HG02642 (cell line): Measurements from ENCODE around the gene MAP7D2.

Experiments
- ATAC-seq: cut with Tn5 transposase; IDR thresholded peaks from one replicate; pipeline ENCODE4 v1.9.1; 2021; ENCODE audit warnings: mild to moderate bottlenecking; ENCODE audit not compliant: unreplicated experiment, poor library complexity

Gene MAP7D2

GRCh38 chrX:19987856-19988255 lies 128.9 kb downstream of the MAP7D2 start:
- ATAC-seq: no peak

- no peak for ATAC-seq
These were observed 130.2 kb downstream of the MAP7D2 start for GRCh38 chrX:19986531-19986930.

GRCh38 chrX:19981947-19982346 lies 134.8 kb downstream of the MAP7D2 start:
- ATAC-seq: no peak

GRCh38 chrX:19975845-19976244 lies 140.9 kb downstream of the MAP7D2 start:
- ATAC-seq: no peak

GRCh38 chrX:19972984-19973383 lies 143.7 kb downstream of the MAP7D2 start:
- ATAC-seq: no peak

- ATAC-seq: no peak
These were observed 148.4 kb downstream of the MAP7D2 start for GRCh38 chrX:19968276-19968675.

GRCh38 chrX:19966056-19966455 lies 150.7 kb downstream of the MAP7D2 start:
- ATAC-seq: no peak

GRCh38 chrX:19964017-19964710 lies 152.5 kb downstream of the MAP7D2 start:
- peak; percentile 74 for ATAC-seq

- ATAC-seq: no peak
These were observed 155.8 kb downstream of the MAP7D2 start for GRCh38 chrX:19960913-19961312.

GRCh38 chrX:19958552-19959486 lies 157.9 kb downstream of the MAP7D2 start:
- ATAC-seq: no peak

- no peak for ATAC-seq
These were observed 159.8 kb downstream of the MAP7D2 start for GRCh38 chrX:19956923-19957322.
